SK-N-SH treated with all-trans-retinoic acid at 6 μM for 48 hours (cell line): ENCODE results near the gene DNAJC6.

Experiments used
- ARNTL ChIP-seq: fragments of 450-650 bp; formaldehyde crosslinking; IDR thresholded peaks from 2 replicates; pipeline ENCODE4 v1.5.0; 2020; ENCODE audit warnings: low read depth, mild to moderate bottlenecking, moderate library complexity, borderline replicate concordance
- BACH2 ChIP-seq: fragments of 250-450 bp; sonication (Bioruptor Pico); IDR thresholded peaks from 2 replicates; pipeline ENCODE4 v1.9.0; 2021; ENCODE audit warnings: mild to moderate bottlenecking, borderline replicate concordance
- OSR1 ChIP-seq: fragments of 250-450 bp; sonication (Bioruptor Pico); IDR thresholded peaks from 2 replicates; pipeline ENCODE4 v1.8.0; 2022; ENCODE audit warnings: moderate library complexity, mild to moderate bottlenecking, inconsistent platforms
- ZC3H10 ChIP-seq: fragments of 250-450 bp; sonication (Bioruptor Pico); IDR thresholded peaks from 2 replicates; pipeline ENCODE4 v1.5.1; 2021; ENCODE audit warnings: mild to moderate bottlenecking, moderate library complexity
- ZFP3 ChIP-seq: fragments of 250-450 bp; sonication (Bioruptor Pico); IDR thresholded peaks from 2 replicates; pipeline ENCODE4 v1.5.0; 2020; ENCODE audit warnings: mild to moderate bottlenecking, moderate library complexity
- ZFP30 ChIP-seq: fragments of 450-650 bp; formaldehyde crosslinking; IDR thresholded peaks from 2 replicates; pipeline ENCODE4 v1.5.0; 2022; ENCODE audit warnings: mild to moderate bottlenecking, moderate library complexity
- ZNF565 ChIP-seq: fragments of 450-650 bp; formaldehyde crosslinking; conservative IDR thresholded peaks from 2 replicates; pipeline ENCODE4 v1.5.0; 2020; ENCODE audit warnings: low read depth, mild to moderate bottlenecking, moderate library complexity
- ZNF8 ChIP-seq: fragments of 450-650 bp; formaldehyde crosslinking; IDR thresholded peaks from 2 replicates; pipeline ENCODE4 v1.5.0; 2020; ENCODE audit warnings: mild to moderate bottlenecking, moderate library complexity
- TF ChIP-seq, protein P1 (sequence below): fragments of 250-450 bp; sonication (Bioruptor Pico); IDR thresholded peaks from 2 replicates; pipeline ENCODE4 v1.8.0; 2020; ENCODE audit warnings: mild to moderate bottlenecking, moderate library complexity, borderline replicate concordance
- TF ChIP-seq, protein P2 (sequence below): fragments of 250-450 bp; sonication (Bioruptor Pico); IDR thresholded peaks from 2 replicates; pipeline ENCODE4 v1.5.1; 2020; ENCODE audit warnings: low read depth, mild to moderate bottlenecking, moderate library complexity
- TF ChIP-seq, protein P3 (sequence below): fragments of 250-450 bp; sonication (Bioruptor Pico); IDR thresholded peaks from 2 replicates; pipeline ENCODE4 v1.5.0; 2020; ENCODE audit warnings: mild to moderate bottlenecking, moderate library complexity

DNA sequence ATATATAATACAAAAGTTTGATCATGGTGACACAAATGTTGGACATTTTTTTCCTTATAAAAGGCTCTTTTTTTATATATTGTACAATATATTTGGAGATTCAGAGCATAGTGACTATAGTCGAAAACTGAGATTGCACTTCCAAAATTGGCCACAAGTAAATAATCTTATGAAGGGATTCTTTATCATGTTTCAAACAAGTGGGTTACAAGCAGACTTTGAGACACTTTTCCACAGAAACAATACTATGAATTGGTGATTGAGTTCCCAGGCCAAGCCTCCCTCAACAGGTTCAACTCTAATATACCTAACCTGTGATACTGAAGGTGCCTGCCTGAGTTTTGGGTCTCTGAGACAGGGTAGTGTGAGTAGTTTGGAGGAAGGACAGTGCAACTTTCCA lies 124.9 kb downstream of the DNAJC6 start:
- TF ChIP-seq, protein P1, sequence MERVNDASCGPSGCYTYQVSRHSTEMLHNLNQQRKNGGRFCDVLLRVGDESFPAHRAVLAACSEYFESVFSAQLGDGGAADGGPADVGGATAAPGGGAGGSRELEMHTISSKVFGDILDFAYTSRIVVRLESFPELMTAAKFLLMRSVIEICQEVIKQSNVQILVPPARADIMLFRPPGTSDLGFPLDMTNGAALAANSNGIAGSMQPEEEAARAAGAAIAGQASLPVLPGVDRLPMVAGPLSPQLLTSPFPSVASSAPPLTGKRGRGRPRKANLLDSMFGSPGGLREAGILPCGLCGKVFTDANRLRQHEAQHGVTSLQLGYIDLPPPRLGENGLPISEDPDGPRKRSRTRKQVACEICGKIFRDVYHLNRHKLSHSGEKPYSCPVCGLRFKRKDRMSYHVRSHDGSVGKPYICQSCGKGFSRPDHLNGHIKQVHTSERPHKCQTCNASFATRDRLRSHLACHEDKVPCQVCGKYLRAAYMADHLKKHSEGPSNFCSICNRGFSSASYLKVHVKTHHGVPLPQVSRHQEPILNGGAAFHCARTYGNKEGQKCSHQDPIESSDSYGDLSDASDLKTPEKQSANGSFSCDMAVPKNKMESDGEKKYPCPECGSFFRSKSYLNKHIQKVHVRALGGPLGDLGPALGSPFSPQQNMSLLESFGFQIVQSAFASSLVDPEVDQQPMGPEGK (CRISPR knock-in tag), result no peak
- TF ChIP-seq, protein P2, sequence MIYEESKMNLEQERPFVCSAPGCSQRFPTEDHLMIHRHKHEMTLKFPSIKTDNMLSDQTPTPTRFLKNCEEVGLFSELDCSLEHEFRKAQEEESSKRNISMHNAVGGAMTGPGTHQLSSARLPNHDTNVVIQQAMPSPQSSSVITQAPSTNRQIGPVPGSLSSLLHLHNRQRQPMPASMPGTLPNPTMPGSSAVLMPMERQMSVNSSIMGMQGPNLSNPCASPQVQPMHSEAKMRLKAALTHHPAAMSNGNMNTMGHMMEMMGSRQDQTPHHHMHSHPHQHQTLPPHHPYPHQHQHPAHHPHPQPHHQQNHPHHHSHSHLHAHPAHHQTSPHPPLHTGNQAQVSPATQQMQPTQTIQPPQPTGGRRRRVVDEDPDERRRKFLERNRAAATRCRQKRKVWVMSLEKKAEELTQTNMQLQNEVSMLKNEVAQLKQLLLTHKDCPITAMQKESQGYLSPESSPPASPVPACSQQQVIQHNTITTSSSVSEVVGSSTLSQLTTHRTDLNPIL (CRISPR knock-in tag), result no peak
- TF ChIP-seq, protein P3, sequence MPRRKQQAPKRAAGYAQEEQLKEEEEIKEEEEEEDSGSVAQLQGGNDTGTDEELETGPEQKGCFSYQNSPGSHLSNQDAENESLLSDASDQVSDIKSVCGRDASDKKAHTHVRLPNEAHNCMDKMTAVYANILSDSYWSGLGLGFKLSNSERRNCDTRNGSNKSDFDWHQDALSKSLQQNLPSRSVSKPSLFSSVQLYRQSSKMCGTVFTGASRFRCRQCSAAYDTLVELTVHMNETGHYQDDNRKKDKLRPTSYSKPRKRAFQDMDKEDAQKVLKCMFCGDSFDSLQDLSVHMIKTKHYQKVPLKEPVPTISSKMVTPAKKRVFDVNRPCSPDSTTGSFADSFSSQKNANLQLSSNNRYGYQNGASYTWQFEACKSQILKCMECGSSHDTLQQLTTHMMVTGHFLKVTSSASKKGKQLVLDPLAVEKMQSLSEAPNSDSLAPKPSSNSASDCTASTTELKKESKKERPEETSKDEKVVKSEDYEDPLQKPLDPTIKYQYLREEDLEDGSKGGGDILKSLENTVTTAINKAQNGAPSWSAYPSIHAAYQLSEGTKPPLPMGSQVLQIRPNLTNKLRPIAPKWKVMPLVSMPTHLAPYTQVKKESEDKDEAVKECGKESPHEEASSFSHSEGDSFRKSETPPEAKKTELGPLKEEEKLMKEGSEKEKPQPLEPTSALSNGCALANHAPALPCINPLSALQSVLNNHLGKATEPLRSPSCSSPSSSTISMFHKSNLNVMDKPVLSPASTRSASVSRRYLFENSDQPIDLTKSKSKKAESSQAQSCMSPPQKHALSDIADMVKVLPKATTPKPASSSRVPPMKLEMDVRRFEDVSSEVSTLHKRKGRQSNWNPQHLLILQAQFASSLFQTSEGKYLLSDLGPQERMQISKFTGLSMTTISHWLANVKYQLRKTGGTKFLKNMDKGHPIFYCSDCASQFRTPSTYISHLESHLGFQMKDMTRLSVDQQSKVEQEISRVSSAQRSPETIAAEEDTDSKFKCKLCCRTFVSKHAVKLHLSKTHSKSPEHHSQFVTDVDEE (CRISPR knock-in tag), result no peak
- no peak for TF ChIP-seq OSR1
- no peak for TF ChIP-seq ARNTL
- no peak for TF ChIP-seq ZFP30 (CRISPR knock-in tag)
- no peak for TF ChIP-seq ZC3H10 (CRISPR knock-in tag)
- TF ChIP-seq ZNF565 (CRISPR knock-in tag), result no peak
- no peak for TF ChIP-seq ZNF8 (CRISPR knock-in tag)
- no peak for TF ChIP-seq BACH2
- no peak for TF ChIP-seq ZFP3 (CRISPR knock-in tag)
